PC-3 (cell line): ENCODE results near the gene MINDY1. TPM values are rescaled to one million over a fixed set of nuclear protein-coding genes. Genes with fewer than 3 reads are reported as not detected.

Source experiments
- ATAC-seq: fragments of 200-7000 bp; cut with Tn5 transposase; 2 replicates; pipeline ENCODE4 v1.9.1; 2020; ENCODE audit warnings: mild to moderate bottlenecking, moderate library complexity
- BruUV-seq: library from RNA; stranded (reverse); fragments of 400-500 nt; replicated peaks from 2 replicates; lab custom pipeline; 2021; lab: Mats Ljungman, UMichigan
- CTCF ChIA-PET: fragments of 300-600 bp; sonication (Branson Sonifier 250); formaldehyde crosslinking; loops from one replicate; lab custom pipeline; 2022; ENCODE audit warnings: antibody characterized with exemption; lab: Charles Lee
- POLR2A ChIA-PET: fragments of 300-600 bp; sonication (Branson Sonifier 250); formaldehyde crosslinking; loops from one replicate; lab custom pipeline; 2022; ENCODE audit warnings: antibody characterized with exemption; ENCODE audit not compliant: unreplicated experiment; lab: Charles Lee
- DNase-seq: peaks from one replicate; pipeline ENCODE4 v3.0.0-alpha.2; 2015
- H2AFZ ChIP-seq: fragments of 300-600 bp; sonication (generic); 2 replicates; pipeline ENCODE4 v1.6.0; 2016; ENCODE audit warnings: antibody characterized with exemption, low read length
- H3F3A ChIP-seq: fragments of 300-600 bp; sonication (generic); one replicate; pipeline ENCODE4 v1.6.0; 2017; ENCODE audit warnings: antibody characterized with exemption, low read length, control low read depth, mild to moderate bottlenecking; ENCODE audit not compliant: unreplicated experiment
- H3K27ac ChIP-seq: fragments of 300-600 bp; sonication (generic); 2 replicates; pipeline ENCODE4 v1.5.1; 2016; ENCODE audit warnings: mild to moderate bottlenecking, low read length
- H3K27me3 ChIP-seq: fragments of 300-600 bp; sonication (generic); 2 replicates; pipeline ENCODE4 v1.6.1; 2016; ENCODE audit warnings: low read length, mixed read lengths
- H3K36me3 ChIP-seq: fragments of 300-600 bp; sonication (generic); 2 replicates; pipeline ENCODE4 v1.6.1; 2016; ENCODE audit warnings: low read depth, mixed run types, low read length, mixed read lengths
- H3K4me1 ChIP-seq: fragments of 300-600 bp; sonication (generic); 2 replicates; pipeline ENCODE4 v1.5.1; 2016; ENCODE audit warnings: low read length; ENCODE audit not compliant: insufficient read depth
- H3K4me2 ChIP-seq: fragments of 300-600 bp; sonication (generic); 2 replicates; pipeline ENCODE4 v1.6.0; 2016; ENCODE audit warnings: low read length
- H3K4me3 ChIP-seq: fragments of 300-600 bp; sonication (generic); 2 replicates; pipeline ENCODE4 v1.5.1; 2016; ENCODE audit warnings: mild to moderate bottlenecking, low read length, mixed read lengths
- H3K79me2 ChIP-seq: fragments of 300-600 bp; sonication (generic); 2 replicates; pipeline ENCODE4 v1.6.1; 2017; ENCODE audit warnings: low read length, mixed read lengths
- H3K9ac ChIP-seq: fragments of 300-600 bp; sonication (generic); 2 replicates; pipeline ENCODE4 v1.6.0; 2016; ENCODE audit warnings: mild to moderate bottlenecking, low read length
- H3K9me2 ChIP-seq: fragments of 300-600 bp; sonication (generic); replicated peaks from 2 replicates; pipeline ENCODE4 v1.6.1; 2016; ENCODE audit warnings: mixed run types, low read length, mixed read lengths
- H3K9me3 ChIP-seq: fragments of 300-600 bp; sonication (generic); 2 replicates; pipeline ENCODE4 v1.6.1; 2016; ENCODE audit warnings: low read length, mixed read lengths
- H4K20me1 ChIP-seq: fragments of 300-600 bp; sonication (generic); 2 replicates; pipeline ENCODE4 v1.6.1; 2016; ENCODE audit warnings: low read length, mixed read lengths
- CTCF ChIP-seq: fragments of 300-600 bp; sonication (generic); conservative IDR thresholded peaks from 2 replicates; pipeline ENCODE4 v1.5.1; 2017; ENCODE audit warnings: antibody characterized with exemption, low read depth, mild to moderate bottlenecking, low read length
- EZH2 ChIP-seq: fragments of 300-600 bp; sonication (generic); IDR thresholded peaks from one replicate; pipeline ENCODE4 v1.6.1; 2017; ENCODE audit warnings: antibody characterized with exemption, mild to moderate bottlenecking, low read length; ENCODE audit not compliant: unreplicated experiment
- EZH2phosphoT487 ChIP-seq: fragments of 300-600 bp; sonication (generic); IDR thresholded peaks from 2 replicates; pipeline ENCODE4 v1.6.1; 2018; ENCODE audit warnings: mild to moderate bottlenecking, antibody characterized with exemption, low read length, borderline replicate concordance
- intact Hi-C: fragments of 100-400 bp; cut with micrococcal nuclease; formaldehyde crosslinking; loops from 2 replicates; pipeline ENCODE4 v1.9.0; 2023
- total RNA-seq: library from RNA; depleted of rRNA; stranded (reverse); fragments of >200 nt; gene quantifications from 2 replicates; pipeline ENCODE4 v1.2.3, GENCODE V29; 2014

Gene MINDY1
- total RNA-seq, 1 experiment from 2014 or later, result 6.3 TPM

GRCh38 chr1:151008244-151009205, 1.8 kb upstream of the MINDY1 start, which contains the start of gene PRUNE1:
Gene PRUNE1, plus strand, starts transcription at chr1:151008449. Its CDS starts 184 bp downstream, at chr1:151008633.
- Histone ChIP-seq H3K9ac (peak within 1 kb of the TSS; percentile 87), H3K9me2 (no peaks in the 10 kb centered on the region), H3K79me2 (peaks cover 32% of the 10 kb centered on the region), H3K4me3 (peak within 1 kb of the TSS; percentile 86), H3K4me1 (peaks cover 37% of the 10 kb centered on the region), H3F3A (peaks cover 6% of the 10 kb centered on the region), H2AFZ (peak within 1 kb of the TSS; percentile 99), H3K27me3 (no peaks in the 10 kb centered on the region), H4K20me1 (no peaks in the 10 kb centered on the region), H3K9me3 (no peaks in the 10 kb centered on the region), H3K4me2 (peak within 1 kb of the TSS; percentile 92), H3K27ac (peak within 1 kb of the TSS; percentile 82), H3K36me3 (no peaks in the 10 kb centered on the region)
- peak; percentile 100 for DNase-seq
- BruUV-seq, result TSS peak; percentile 49
- ChIA-PET CTCF (no interaction called here), POLR2A (no interaction called here)
- TF ChIP-seq CTCF (no peak), EZH2 (no peak), EZH2phosphoT487 (no peak)
- ATAC-seq, result peak; percentile 83
- intact Hi-C loops, result loop anchor here (5.0 to 10.0 kb wide), 3 partner anchors 39 to 384 kb away; partner anchors contain the start of genes C1orf56, ENSA and GOLPH3L

GRCh38 chr1:151007853-151008243, 1.1 kb upstream of the MINDY1 start:
- Histone ChIP-seq H3K36me3 (no peaks in the 10 kb centered on the region), H3K27me3 (no peaks in the 10 kb centered on the region), H3K4me2 (peak overlapping the region; percentile 92), H3K9ac (peak overlapping the region; percentile 47), H3K27ac (peak overlapping the region; percentile 82), H3K4me1 (peaks cover 37% of the 10 kb centered on the region), H2AFZ (peak overlapping the region; percentile 13), H3K9me3 (no peaks in the 10 kb centered on the region), H3K9me2 (no peaks in the 10 kb centered on the region), H3K79me2 (peaks cover 32% of the 10 kb centered on the region), H3F3A (peaks cover 6% of the 10 kb centered on the region), H4K20me1 (no peaks in the 10 kb centered on the region), H3K4me3 (peak overlapping the region; percentile 86)
- no TSS peak for BruUV-seq
- no peak for ATAC-seq
- intact Hi-C loops, result loop anchor here (5.0 to 10.0 kb wide), 3 partner anchors 39 to 383 kb away; partner anchors contain the start of genes C1orf56, ENSA and GOLPH3L
- no peak for TF ChIP-seq EZH2
- no peak for TF ChIP-seq EZH2phosphoT487
- no peak for TF ChIP-seq CTCF
- CTCF ChIA-PET, result no interaction called here
- no peak for DNase-seq
- POLR2A ChIA-PET, result no interaction called here
